ENCODE data around the gene MAML3.
A peak's percentile ranks its signal among the peaks of the same experiment; 100 is the strongest.

MAML3 gene

DNA sequence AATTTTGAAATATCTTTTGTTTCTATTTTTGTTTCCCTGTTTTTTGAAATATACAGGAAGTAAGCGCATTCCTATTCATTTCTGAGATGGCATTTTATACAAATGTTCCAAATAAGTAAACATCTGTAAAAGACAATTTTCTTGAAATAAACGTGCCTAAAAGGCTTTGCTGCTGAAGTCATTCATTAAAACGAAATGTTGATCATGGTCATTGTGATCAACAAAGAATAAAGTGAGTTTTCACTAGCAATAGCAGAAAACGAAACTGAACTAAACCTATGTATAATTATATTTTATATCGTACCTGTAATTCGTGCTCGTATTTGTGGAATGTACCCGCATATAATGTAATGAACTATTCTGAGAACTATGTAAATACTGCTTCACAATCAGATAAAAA is 267.2 kb downstream of the MAML3 start:
- Histone ChIP-seq H3K4me2 (ENCODE audit: low read length) (peak overlapping the region; percentile 43), H3K79me2 (no peaks in the 10 kb centered on the region), H3K9me3 (ENCODE audit: control insufficient read depth, low read length) (no peaks in the 10 kb centered on the region), H3K4me1 (peaks cover 9% of the 10 kb centered on the region), H3K27ac (peak overlapping the region; percentile 9), H2AFZ (no peak overlapping the region), H3K4me3 (ENCODE audit: low read depth, low read length) (peak overlapping the region; percentile 48), H3K27me3 (ENCODE audit: control insufficient read depth, insufficient read depth, low read length) (no peaks in the 10 kb centered on the region), H3K36me3 (ENCODE audit: control insufficient read depth, insufficient read depth, low read length) (no peaks in the 10 kb centered on the region), H3K9ac (no peak overlapping the region)
- TF ChIP-seq, protein P1, sequence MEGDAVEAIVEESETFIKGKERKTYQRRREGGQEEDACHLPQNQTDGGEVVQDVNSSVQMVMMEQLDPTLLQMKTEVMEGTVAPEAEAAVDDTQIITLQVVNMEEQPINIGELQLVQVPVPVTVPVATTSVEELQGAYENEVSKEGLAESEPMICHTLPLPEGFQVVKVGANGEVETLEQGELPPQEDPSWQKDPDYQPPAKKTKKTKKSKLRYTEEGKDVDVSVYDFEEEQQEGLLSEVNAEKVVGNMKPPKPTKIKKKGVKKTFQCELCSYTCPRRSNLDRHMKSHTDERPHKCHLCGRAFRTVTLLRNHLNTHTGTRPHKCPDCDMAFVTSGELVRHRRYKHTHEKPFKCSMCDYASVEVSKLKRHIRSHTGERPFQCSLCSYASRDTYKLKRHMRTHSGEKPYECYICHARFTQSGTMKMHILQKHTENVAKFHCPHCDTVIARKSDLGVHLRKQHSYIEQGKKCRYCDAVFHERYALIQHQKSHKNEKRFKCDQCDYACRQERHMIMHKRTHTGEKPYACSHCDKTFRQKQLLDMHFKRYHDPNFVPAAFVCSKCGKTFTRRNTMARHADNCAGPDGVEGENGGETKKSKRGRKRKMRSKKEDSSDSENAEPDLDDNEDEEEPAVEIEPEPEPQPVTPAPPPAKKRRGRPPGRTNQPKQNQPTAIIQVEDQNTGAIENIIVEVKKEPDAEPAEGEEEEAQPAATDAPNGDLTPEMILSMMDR (IDR thresholded peaks at IDR 0.05) = no peak

DNA sequence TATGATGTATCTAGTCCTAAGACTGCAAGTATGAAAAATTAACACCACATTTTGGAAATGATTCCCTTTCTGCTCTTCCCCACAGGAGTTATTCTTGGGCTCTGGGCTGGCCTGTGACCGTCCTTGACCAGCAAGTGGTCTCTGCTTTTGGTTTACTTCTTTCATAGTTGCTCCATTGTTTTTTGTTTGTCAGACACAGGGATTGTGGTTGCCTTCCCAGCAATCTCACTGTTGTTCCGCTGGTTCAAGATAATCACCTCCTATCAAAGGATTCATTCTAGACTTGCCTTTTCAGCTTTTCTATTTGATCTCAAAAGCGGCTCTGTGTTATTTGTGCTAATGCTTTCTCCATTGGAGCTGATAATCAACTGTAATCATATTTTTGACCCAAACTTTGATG is 269.5 kb downstream of the MAML3 start:
- H3K9me3 ChIP-seq (ENCODE audit: control insufficient read depth, low read length) = no peaks in the 10 kb centered on the region
- H3K27me3 ChIP-seq (ENCODE audit: control insufficient read depth, insufficient read depth, low read length) = no peaks in the 10 kb centered on the region
- peaks cover 9% of the 10 kb centered on the region for H3K4me1 ChIP-seq
- no peak overlapping the region for H3K27ac ChIP-seq
- no peaks in the 10 kb centered on the region for H3K79me2 ChIP-seq
- H3K4me3 ChIP-seq (ENCODE audit: low read depth, low read length) = no peak overlapping the region
- H3K9ac ChIP-seq = no peak overlapping the region
- H2AFZ ChIP-seq = no peak overlapping the region
- H3K36me3 ChIP-seq (ENCODE audit: control insufficient read depth, insufficient read depth, low read length) = no peaks in the 10 kb centered on the region
- H3K4me2 ChIP-seq (ENCODE audit: low read length) = no peak overlapping the region
- TF ChIP-seq, protein P1 (IDR thresholded peaks at IDR 0.05) = no peak

DNA sequence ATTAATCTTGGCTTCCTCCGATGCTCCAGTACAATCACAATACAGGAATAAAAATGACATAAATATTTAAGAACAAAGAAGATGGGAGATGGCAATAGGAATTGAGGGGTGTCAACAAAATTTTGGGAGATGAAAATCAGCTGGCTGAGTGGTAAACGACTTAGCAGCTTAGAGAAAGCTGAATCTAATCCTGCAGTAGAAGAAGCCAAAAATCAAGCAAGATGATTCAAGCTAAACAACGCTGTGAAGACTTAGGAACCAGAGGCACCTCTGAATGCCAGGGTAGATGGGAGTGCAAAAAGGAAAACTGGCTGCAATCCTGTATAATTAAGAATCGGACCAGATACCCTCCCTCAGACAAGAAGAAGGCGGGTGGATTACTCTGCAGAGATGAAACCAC is 273.1 kb downstream of the MAML3 start:
- Histone ChIP-seq H3K79me2 (no peaks in the 10 kb centered on the region), H3K9ac (no peak overlapping the region), H3K4me3 (ENCODE audit: low read depth, low read length) (no peak overlapping the region), H3K27ac (no peak overlapping the region), H3K4me2 (ENCODE audit: low read length) (no peak overlapping the region), H3K4me1 (no peaks in the 10 kb centered on the region), H3K9me3 (ENCODE audit: control insufficient read depth, low read length) (no peaks in the 10 kb centered on the region), H3K36me3 (ENCODE audit: control insufficient read depth, insufficient read depth, low read length) (no peaks in the 10 kb centered on the region), H2AFZ (no peak overlapping the region), H3K27me3 (ENCODE audit: control insufficient read depth, insufficient read depth, low read length) (no peaks in the 10 kb centered on the region)
- TF ChIP-seq, protein P1 (IDR thresholded peaks at IDR 0.05) = no peak

DNA sequence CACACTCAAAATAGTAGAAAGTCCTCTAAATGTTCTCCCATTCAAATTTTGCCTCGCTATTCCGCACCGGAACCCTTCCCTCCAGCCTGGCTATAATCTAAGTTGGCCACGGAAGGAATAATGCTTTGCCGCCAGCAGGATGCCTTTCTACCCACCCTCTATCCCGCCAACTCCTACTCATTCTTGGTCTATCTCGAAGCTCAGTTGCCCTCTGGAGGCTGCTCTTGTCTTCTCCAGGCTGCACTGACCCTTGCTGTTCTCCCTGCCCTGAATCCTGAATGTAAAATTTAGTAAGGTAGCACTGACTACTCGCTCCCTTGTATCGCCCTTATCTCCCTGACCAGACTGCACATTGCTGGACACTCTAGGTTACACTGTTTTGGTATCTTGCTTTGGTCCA is 275.9 kb downstream of the MAML3 start:
- TF ChIP-seq, protein P1 (IDR thresholded peaks at IDR 0.05) = no peak
- H3K27me3 ChIP-seq (ENCODE audit: control insufficient read depth, insufficient read depth, low read length) = no peaks in the 10 kb centered on the region
- H3K4me1 ChIP-seq = no peaks in the 10 kb centered on the region
- no peak overlapping the region for H3K27ac ChIP-seq
- H3K9me3 ChIP-seq (ENCODE audit: control insufficient read depth, low read length) = no peaks in the 10 kb centered on the region
- H3K79me2 ChIP-seq = no peaks in the 10 kb centered on the region
- H3K9ac ChIP-seq = no peak overlapping the region
- H2AFZ ChIP-seq = no peak overlapping the region
- no peak overlapping the region for H3K4me2 ChIP-seq (ENCODE audit: low read length)
- H3K36me3 ChIP-seq (ENCODE audit: control insufficient read depth, insufficient read depth, low read length) = no peaks in the 10 kb centered on the region
- no peak overlapping the region for H3K4me3 ChIP-seq (ENCODE audit: low read depth, low read length)

DNA sequence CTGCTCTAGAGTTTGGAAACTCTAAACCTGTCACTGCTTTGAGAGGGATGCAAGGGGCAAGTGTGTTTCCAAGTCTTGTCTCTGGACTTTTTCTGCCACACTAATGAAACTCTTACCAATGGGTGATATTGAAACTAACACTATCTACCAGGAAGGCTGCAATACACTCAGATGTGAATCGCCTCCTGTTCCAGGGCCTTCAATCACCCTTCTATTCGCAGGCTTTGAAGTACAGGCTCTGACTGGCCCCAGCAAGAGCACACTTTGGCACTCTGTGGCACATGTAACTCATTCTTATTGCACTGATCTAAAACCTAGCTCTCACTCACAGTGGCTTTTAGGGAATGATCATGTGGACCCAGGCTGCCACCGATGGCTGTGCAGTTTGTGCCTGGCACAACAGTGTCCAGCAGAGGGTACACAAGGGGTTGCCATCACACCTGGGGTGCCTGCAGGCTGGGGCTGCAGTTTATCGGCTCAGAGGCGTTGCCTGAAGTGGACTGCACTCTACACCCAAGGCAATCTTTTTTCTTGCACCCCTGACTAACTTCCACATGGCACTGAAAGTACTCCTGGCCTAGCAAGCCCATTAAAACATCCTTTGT is 277.5 kb downstream of the MAML3 start:
- Histone ChIP-seq H3K9ac (no peak overlapping the region), H3K27ac (no peak overlapping the region), H2AFZ (no peak overlapping the region), H3K79me2 (no peaks in the 10 kb centered on the region), H3K9me3 (ENCODE audit: control insufficient read depth, low read length) (no peaks in the 10 kb centered on the region), H3K27me3 (ENCODE audit: control insufficient read depth, insufficient read depth, low read length) (no peaks in the 10 kb centered on the region), H3K4me1 (no peaks in the 10 kb centered on the region), H3K4me2 (ENCODE audit: low read length) (no peak overlapping the region), H3K36me3 (ENCODE audit: control insufficient read depth, insufficient read depth, low read length) (no peaks in the 10 kb centered on the region), H3K4me3 (ENCODE audit: low read depth, low read length) (no peak overlapping the region)
- TF ChIP-seq, protein P1 (IDR thresholded peaks at IDR 0.05) = peak; percentile 11
